A549 (cell line): ENCODE results near the gene MID2. TPM values are rescaled to one million over a fixed set of nuclear protein-coding genes. Genes with fewer than 3 reads are reported as not detected.

ENCODE experiments used
- ATAC-seq, 2 experiments: fragments of 200-7000 bp in 1 of 2; fragments of >200 bp in 1 of 2; cut with Nextera tagmentation in 1 of 2; cut with Tn5 transposase in 1 of 2; 3 replicates each; pipeline versions ENCODE4 v1.8.0 to v1.9.1; 2018 to 2020; ENCODE audit warnings: mild to moderate bottlenecking in 1 of 2, moderate library complexity in 1 of 2
- CTCF ChIA-PET: fragments of 300-600 bp; sonication (Branson Sonifier 250); formaldehyde crosslinking; extraction: SDS; loops from one replicate; lab custom pipeline; 2021; ENCODE audit warnings: antibody characterized with exemption, inconsistent platforms; lab: Yijun Ruan, JAX
- POLR2A ChIA-PET: fragments of 350-600 bp; formaldehyde crosslinking; extraction: SDS; loops from one replicate; lab custom pipeline; 2021; ENCODE audit warnings: antibody characterized with exemption, inconsistent platforms; lab: Yijun Ruan, JAX
- DNase-seq, 2 experiments: peaks; one replicate each; pipeline versions ENCODE4 v3.0.0 to v3.0.0-alpha.2; 2011 to 2016; ENCODE audit warnings: low read depth in 1 of 2, low spot score in 1 of 2
- FAIRE-seq: peaks from 2 replicates; lab custom pipeline; 2011; peaks lifted over from hg19 to GRCh38; lab: Jason Lieb, UNC
- H3K27ac ChIP-seq, 2 experiments: fragments of >200 bp; sonication (Bioruptor Twin); formaldehyde crosslinking; 3 replicates each; pipeline ENCODE4 v1.5.1; 2016 to 2017
- H3K4me1 ChIP-seq: fragments of >200 bp; sonication (Bioruptor Twin); formaldehyde crosslinking; 3 replicates; pipeline ENCODE4 v1.6.1; 2016
- H3K4me2 ChIP-seq: fragments of >200 bp; sonication (Bioruptor Twin); formaldehyde crosslinking; 3 replicates; pipeline ENCODE4 v1.6.1; 2016
- H3K4me3 ChIP-seq: fragments of >200 bp; sonication (Bioruptor Twin); formaldehyde crosslinking; 3 replicates; pipeline ENCODE4 v1.5.1; 2016
- H3K9me3 ChIP-seq: fragments of >200 bp; sonication (Bioruptor Twin); formaldehyde crosslinking; 3 replicates; pipeline ENCODE4 v1.6.1; 2016
- BHLHE40 ChIP-seq: IDR thresholded peaks from 2 replicates; pipeline ENCODE4 v1.6.1; 2012; ENCODE audit warnings: low read depth, low read length, inconsistent platforms
- CBX8 ChIP-seq: fragments of 200-600 bp; sonication (generic); IDR thresholded peaks from 2 replicates; pipeline ENCODE4 v1.6.1; 2016
- CEBPB ChIP-seq, 2 experiments: fragments of >200 bp in 1 of 2; sonication (Bioruptor Twin) in 1 of 2; formaldehyde crosslinking in 1 of 2; IDR thresholded peaks; 2 replicates each; pipeline ENCODE4 v1.6.1; 2012 to 2016
- EHF ChIP-seq: fragments of 250-450 bp; sonication (Bioruptor Pico); IDR thresholded peaks from 2 replicates; pipeline ENCODE4 v1.5.0; 2020; ENCODE audit warnings: mild to moderate bottlenecking
- EHMT2 ChIP-seq: fragments of 200-600 bp; sonication (generic); IDR thresholded peaks from 2 replicates; pipeline ENCODE4 v1.6.1; 2016; ENCODE audit warnings: antibody characterized with exemption, low read depth, mild to moderate bottlenecking, moderate library complexity
- FOSB ChIP-seq: fragments of 250-450 bp; sonication (Bioruptor Pico); IDR thresholded peaks from 2 replicates; pipeline ENCODE4 v1.5.0; 2020; ENCODE audit warnings: mild to moderate bottlenecking, moderate library complexity
- GATA3 ChIP-seq: IDR thresholded peaks from 2 replicates; pipeline ENCODE4 v1.6.1; 2012; ENCODE audit warnings: borderline replicate concordance
- HDAC2 ChIP-seq: fragments of 200-600 bp; sonication (generic); IDR thresholded peaks from 2 replicates; pipeline ENCODE4 v1.6.1; 2016
- HOXB13 ChIP-seq: fragments of 250-450 bp; sonication (Bioruptor Pico); IDR thresholded peaks from 2 replicates; pipeline ENCODE4 v1.5.0; 2020; ENCODE audit warnings: low read depth, mild to moderate bottlenecking, moderate library complexity
- JUN ChIP-seq, 2 experiments: fragments of >200 bp; sonication (Bioruptor Twin); formaldehyde crosslinking; IDR thresholded peaks; 2 replicates in 1 of 2; 3 replicates in 1 of 2; pipeline ENCODE4 v1.6.1; 2016 to 2017
- KDM1A ChIP-seq: fragments of 200-600 bp; sonication (generic); IDR thresholded peaks from 2 replicates; pipeline ENCODE4 v1.6.1; 2016; ENCODE audit warnings: low read depth, mild to moderate bottlenecking
- MYC ChIP-seq: IDR thresholded peaks from 2 replicates; pipeline ENCODE4 v1.6.1; 2012; ENCODE audit warnings: mild to moderate bottlenecking, inconsistent platforms, low read length, improper control_type of control experiment, borderline replicate concordance
- NFE2L2 ChIP-seq: fragments of 150-350 bp; conservative IDR thresholded peaks from 2 replicates; pipeline ENCODE4 v1.6.1; 2014; ENCODE audit warnings: low read length
- NR3C1 ChIP-seq: fragments of >200 bp; sonication (Bioruptor Twin); formaldehyde crosslinking; IDR thresholded peaks from 3 replicates; pipeline ENCODE4 v1.6.1; 2017
- POLR2AphosphoS2 ChIP-seq: conservative IDR thresholded peaks from 2 replicates; pipeline ENCODE4 v1.6.1; 2012; ENCODE audit warnings: low read length, improper control_type of control experiment, inconsistent platforms
- ZC3H11A ChIP-seq: fragments of 450-650 bp; IDR thresholded peaks from 2 replicates; pipeline ENCODE4 v1.6.1; 2014; ENCODE audit warnings: antibody characterized with exemption, mild to moderate bottlenecking
- ZSCAN20 ChIP-seq: fragments of 250-450 bp; sonication (Bioruptor Pico); IDR thresholded peaks from 2 replicates; pipeline ENCODE4 v1.8.0; 2022; ENCODE audit warnings: mild to moderate bottlenecking, moderate library complexity
- WGBS: methylation state at CpG from one replicate; pipeline ENCODE4 v1.1.6; 2017; ENCODE audit errors: missing lambda C conversion rate; 5-methylcytosine and 5-hydroxymethylcytosine counted together
- polyA plus RNA-seq, 4 experiments: library from polyadenylated mRNA; depleted of rRNA in 3 of 4; stranded (reverse); fragments of >200 nt; fragmentation: RNase III in 1 of 4; extraction: RNeasy Plus Mini Kit Qiagen cat#74134 plus additional on column Dnase treatment in 1 of 4; gene quantifications; 2 replicates in 3 of 4; 3 replicates in 1 of 4; pipeline ENCODE4 v1.2.3, GENCODE V29; 2011 to 2017
- TF ChIP-seq, protein P1 (sequence below): IDR thresholded peaks from 2 replicates; pipeline ENCODE4 v1.6.1; 2012
- TF ChIP-seq, protein P2 (sequence below): IDR thresholded peaks from 2 replicates; pipeline ENCODE4 v1.6.1; 2012; ENCODE audit warnings: low read depth, borderline replicate concordance
- TF ChIP-seq, protein P3 (sequence below): fragments of 200-600 bp; sonication (generic); IDR thresholded peaks from 2 replicates; pipeline ENCODE4 v1.6.1; 2016; ENCODE audit warnings: antibody characterized with exemption, mild to moderate bottlenecking, moderate library complexity
- TF ChIP-seq, protein P4 (sequence below): fragments of 250-450 bp; sonication (Bioruptor Pico); IDR thresholded peaks from 2 replicates; pipeline ENCODE4 v1.5.0; 2020; ENCODE audit warnings: low read depth, mild to moderate bottlenecking, moderate library complexity
- TF ChIP-seq, protein P5 (sequence below): fragments of 450-650 bp; IDR thresholded peaks from 2 replicates; pipeline ENCODE4 v1.6.1; 2014; ENCODE audit warnings: antibody characterized with exemption

The MID2 gene
- polyA plus RNA-seq, 2 of the 4 experiments (the other 2 are of a cell fraction) = 4.6 to 10.6 TPM

DNA sequence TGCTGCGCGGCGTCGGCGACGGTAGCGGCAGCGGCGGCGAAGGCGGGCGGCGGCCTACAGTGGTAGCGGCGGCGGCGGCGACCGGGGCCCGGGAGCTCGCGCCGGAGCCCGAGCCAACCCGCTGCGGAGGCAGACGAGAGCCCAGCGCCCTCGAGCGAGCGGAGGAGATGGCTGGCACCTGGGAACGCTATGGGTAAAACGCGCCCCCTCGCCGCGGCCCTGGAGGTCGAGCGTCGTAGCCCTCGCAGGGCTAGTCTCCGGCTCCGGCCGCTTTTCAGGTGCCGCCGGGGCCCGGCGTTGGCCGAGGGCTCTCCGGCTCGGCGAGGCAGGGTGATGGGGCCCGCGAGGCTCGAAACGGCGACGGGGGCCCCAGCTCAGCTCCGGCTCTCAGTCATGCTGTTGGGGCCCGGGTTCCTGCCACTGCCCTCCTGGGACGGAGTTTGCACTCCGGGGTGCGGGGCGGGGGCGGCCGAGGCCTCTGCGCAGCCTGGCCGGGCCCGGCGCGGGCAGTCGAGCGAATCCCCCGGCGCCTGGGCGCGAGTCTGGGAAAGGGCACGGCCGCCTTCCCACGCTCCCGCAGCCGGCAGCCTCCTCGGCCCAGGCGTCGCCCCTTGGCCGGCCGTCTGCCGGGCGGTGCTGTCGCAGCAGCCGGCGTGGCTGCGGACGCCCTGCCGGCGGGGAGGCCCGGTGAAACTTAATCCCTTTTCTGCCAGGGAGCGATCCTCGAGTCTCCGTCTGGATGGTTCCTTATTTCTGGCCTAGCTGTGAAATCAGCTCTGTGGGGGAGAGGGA, 768 bp downstream of the MID2 start:
- POLR2A ChIA-PET = interaction anchor here (0.6 kb wide), 1 partner anchor 110 kb away, joined by 3 read pairs; no protein-coding TSS in a partner anchor
- WGBS = 0% methylated on average over 9 of the region's 100 CpGs
- DNase-seq (peak; percentile 25 to 56), ATAC-seq (peak; percentile 79 to 85), FAIRE-seq (no peak)
- CTCF ChIA-PET = interaction anchor here (0.8 to 1.4 kb wide), 4 partner anchors 40 to 220 kb away, joined by 3 read pairs; no protein-coding TSS in a partner anchor
- TF ChIP-seq BHLHE40 (no peak), CBX8 (no peak), JUN (IDR thresholded peaks at IDR 0.05) (peak in 1 of 2 experiments; percentile 28; a peak in 2 of 5 replicates)
- TF ChIP-seq, protein P1, sequence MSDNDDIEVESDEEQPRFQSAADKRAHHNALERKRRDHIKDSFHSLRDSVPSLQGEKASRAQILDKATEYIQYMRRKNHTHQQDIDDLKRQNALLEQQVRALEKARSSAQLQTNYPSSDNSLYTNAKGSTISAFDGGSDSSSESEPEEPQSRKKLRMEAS = peak; percentile 58
- TF ChIP-seq, protein P2, sequence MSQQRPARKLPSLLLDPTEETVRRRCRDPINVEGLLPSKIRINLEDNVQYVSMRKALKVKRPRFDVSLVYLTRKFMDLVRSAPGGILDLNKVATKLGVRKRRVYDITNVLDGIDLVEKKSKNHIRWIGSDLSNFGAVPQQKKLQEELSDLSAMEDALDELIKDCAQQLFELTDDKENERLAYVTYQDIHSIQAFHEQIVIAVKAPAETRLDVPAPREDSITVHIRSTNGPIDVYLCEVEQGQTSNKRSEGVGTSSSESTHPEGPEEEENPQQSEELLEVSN = peak; percentile 47; the same call in 1 of the 2 replicates
- Histone ChIP-seq H3K27ac (peak overlapping the region; percentile 79 to 93), H3K4me2 (peak overlapping the region; percentile 94), H3K9me3 (no peaks in the 10 kb centered on the region), H3K4me1 (peaks cover 13% of the 10 kb centered on the region), H3K4me3 (peak overlapping the region; percentile 61)

DNA sequence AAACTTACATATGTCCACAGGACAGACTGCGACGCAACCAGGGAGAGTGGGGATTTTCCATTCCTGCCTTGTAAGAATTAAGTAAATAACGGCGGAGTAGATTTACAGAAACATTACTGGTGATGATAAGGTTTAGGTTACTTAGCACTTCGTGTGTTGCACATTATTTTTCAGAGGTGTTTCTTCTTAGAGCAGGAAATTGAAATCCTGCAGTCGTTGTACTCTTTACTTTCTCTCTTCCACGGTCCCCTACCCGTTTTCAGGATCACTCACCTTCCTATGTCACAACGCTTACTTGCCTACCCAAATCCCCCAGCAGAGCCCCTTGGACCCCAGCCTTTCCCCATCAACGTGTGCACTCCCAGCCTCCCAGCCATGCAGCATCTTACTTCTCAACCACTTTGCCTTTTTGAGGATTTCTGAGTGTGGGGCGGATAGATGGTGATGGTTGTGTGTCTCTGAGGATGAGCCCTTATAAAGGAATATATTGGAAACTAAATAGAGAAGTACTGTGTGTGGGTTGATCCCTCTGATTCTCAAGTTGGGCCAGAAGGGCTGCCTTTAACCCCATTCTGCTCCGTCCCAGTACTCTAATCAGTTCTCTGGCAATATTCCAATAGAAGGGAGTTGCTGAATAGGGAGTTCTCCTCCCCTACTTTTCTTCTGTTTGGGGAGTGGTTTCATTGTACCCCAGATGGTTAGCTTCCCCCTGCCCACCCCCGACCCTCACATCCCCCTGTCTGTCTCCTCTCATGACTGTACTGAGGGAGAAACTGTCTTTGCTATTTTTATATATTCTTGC, 1.6 kb downstream of the MID2 start:
- peak overlapping the region; percentile 94 for H3K4me2 ChIP-seq
- ChIA-PET POLR2A (no interaction called here), CTCF (interaction anchor here (0.6 to 1.4 kb wide), 3 partner anchors 48 to 156 kb away, joined by 3 read pairs; no protein-coding TSS in a partner anchor)
- peak overlapping the region; percentile 61 for H3K4me3 ChIP-seq
- peaks cover 13% of the 10 kb centered on the region for H3K4me1 ChIP-seq
- FAIRE-seq (no peak), ATAC-seq (no peak), DNase-seq (no peak)
- peak overlapping the region; percentile 79 to 93 for H3K27ac ChIP-seq
- TF ChIP-seq BHLHE40 (no peak), HOXB13 (no peak), CEBPB (IDR thresholded peaks at IDR 0.05) (no peak), POLR2AphosphoS2 (no peak), ZSCAN20 (CRISPR knock-in tag) (no peak)
- 25% methylated on average over 13 of the region's 13 CpGs for WGBS
- H3K9me3 ChIP-seq = no peaks in the 10 kb centered on the region

DNA sequence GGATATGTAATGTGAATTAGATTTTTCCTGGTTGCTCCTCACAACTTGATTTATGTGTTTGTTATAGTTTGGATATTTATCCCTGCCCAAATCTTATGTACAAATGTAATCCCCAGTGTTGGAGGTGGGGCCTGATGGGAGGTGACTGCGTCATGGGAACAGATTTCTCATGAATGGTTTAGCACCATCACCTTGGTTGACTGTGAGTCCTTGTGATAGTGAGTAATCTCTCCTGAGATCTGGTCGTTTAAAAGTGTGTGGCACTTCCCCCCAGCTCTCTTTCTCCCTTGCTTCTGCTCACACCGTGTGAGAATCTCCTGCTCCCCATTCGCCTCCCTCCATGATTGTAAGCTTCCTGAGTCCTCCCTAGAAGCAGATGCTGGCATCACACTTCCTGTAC, 2.2 kb downstream of the MID2 start:
- no peak for ATAC-seq
- no peak for DNase-seq
- H3K4me1 ChIP-seq = peaks cover 13% of the 10 kb centered on the region
- no peak overlapping the region; the same call in 2 of the 3 replicates for H3K4me2 ChIP-seq
- TF ChIP-seq KDM1A (no peak), GATA3 (no peak), CEBPB (IDR thresholded peaks at IDR 0.05) (no peak), EHMT2 (no peak), ZC3H11A (no peak), HOXB13 (no peak), FOSB (no peak), EHF (CRISPR knock-in tag) (no peak), NR3C1 (no peak), NFE2L2 (no peak), HDAC2 (no peak), MYC (no peak)
- TF ChIP-seq, protein P3, sequence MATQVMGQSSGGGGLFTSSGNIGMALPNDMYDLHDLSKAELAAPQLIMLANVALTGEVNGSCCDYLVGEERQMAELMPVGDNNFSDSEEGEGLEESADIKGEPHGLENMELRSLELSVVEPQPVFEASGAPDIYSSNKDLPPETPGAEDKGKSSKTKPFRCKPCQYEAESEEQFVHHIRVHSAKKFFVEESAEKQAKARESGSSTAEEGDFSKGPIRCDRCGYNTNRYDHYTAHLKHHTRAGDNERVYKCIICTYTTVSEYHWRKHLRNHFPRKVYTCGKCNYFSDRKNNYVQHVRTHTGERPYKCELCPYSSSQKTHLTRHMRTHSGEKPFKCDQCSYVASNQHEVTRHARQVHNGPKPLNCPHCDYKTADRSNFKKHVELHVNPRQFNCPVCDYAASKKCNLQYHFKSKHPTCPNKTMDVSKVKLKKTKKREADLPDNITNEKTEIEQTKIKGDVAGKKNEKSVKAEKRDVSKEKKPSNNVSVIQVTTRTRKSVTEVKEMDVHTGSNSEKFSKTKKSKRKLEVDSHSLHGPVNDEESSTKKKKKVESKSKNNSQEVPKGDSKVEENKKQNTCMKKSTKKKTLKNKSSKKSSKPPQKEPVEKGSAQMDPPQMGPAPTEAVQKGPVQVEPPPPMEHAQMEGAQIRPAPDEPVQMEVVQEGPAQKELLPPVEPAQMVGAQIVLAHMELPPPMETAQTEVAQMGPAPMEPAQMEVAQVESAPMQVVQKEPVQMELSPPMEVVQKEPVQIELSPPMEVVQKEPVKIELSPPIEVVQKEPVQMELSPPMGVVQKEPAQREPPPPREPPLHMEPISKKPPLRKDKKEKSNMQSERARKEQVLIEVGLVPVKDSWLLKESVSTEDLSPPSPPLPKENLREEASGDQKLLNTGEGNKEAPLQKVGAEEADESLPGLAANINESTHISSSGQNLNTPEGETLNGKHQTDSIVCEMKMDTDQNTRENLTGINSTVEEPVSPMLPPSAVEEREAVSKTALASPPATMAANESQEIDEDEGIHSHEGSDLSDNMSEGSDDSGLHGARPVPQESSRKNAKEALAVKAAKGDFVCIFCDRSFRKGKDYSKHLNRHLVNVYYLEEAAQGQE = no peak
- TF ChIP-seq, protein P1 = no peak
- TF ChIP-seq, protein P2 = no peak
- TF ChIP-seq, protein P4, sequence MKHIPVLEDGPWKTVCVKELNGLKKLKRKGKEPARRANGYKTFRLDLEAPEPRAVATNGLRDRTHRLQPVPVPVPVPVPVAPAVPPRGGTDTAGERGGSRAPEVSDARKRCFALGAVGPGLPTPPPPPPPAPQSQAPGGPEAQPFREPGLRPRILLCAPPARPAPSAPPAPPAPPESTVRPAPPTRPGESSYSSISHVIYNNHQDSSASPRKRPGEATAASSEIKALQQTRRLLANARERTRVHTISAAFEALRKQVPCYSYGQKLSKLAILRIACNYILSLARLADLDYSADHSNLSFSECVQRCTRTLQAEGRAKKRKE (CRISPR knock-in tag) = no peak
- TF ChIP-seq, protein P5, sequence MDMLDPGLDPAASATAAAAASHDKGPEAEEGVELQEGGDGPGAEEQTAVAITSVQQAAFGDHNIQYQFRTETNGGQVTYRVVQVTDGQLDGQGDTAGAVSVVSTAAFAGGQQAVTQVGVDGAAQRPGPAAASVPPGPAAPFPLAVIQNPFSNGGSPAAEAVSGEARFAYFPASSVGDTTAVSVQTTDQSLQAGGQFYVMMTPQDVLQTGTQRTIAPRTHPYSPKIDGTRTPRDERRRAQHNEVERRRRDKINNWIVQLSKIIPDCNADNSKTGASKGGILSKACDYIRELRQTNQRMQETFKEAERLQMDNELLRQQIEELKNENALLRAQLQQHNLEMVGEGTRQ = no peak
- POLR2A ChIA-PET = no interaction called here
- WGBS = 71% methylated on average over 4 of the region's 4 CpGs
- CTCF ChIA-PET = interaction anchor here (0.6 kb wide), 3 partner anchors 47 to 464 kb away, joined by 3 to 4 read pairs (median 3); no protein-coding TSS in a partner anchor
- no peak overlapping the region for H3K27ac ChIP-seq
- H3K9me3 ChIP-seq = no peaks in the 10 kb centered on the region
- no peak overlapping the region for H3K4me3 ChIP-seq
- no peak for FAIRE-seq
